Measurements from ENCODE around the gene APAF1.

DNA sequence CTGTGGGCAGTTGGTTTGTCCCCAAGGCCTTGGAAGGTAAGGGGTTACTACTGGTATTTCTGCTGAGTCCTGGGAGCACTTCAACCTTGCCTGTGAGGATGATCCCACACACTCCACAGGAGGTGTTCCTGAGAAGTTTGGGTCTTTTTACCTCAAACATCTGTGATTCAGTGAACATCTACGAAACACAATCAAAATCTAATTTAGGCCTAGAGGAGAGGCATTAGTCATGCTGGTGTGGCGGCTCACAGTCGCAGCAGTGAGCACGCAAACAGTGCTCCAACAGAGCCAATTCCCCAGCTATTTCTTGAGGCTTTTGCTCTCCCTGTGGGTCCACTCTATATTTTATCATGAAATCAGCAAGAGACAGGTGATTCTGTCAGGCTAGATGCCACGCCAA is 107.6 kb downstream of the APAF1 start:
- no peak for TF ChIP-seq POLR2A (IDR thresholded peaks at IDR 0.05)
- TF ChIP-seq, protein P1, sequence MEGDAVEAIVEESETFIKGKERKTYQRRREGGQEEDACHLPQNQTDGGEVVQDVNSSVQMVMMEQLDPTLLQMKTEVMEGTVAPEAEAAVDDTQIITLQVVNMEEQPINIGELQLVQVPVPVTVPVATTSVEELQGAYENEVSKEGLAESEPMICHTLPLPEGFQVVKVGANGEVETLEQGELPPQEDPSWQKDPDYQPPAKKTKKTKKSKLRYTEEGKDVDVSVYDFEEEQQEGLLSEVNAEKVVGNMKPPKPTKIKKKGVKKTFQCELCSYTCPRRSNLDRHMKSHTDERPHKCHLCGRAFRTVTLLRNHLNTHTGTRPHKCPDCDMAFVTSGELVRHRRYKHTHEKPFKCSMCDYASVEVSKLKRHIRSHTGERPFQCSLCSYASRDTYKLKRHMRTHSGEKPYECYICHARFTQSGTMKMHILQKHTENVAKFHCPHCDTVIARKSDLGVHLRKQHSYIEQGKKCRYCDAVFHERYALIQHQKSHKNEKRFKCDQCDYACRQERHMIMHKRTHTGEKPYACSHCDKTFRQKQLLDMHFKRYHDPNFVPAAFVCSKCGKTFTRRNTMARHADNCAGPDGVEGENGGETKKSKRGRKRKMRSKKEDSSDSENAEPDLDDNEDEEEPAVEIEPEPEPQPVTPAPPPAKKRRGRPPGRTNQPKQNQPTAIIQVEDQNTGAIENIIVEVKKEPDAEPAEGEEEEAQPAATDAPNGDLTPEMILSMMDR (IDR thresholded peaks at IDR 0.05) = no peak

All from lower leg skin (tissue), 3 donors.